HG03025 (cell line): ENCODE data around the gene TMEM131L.

Experiments used
- ATAC-seq: cut with Tn5 transposase; IDR thresholded peaks from one replicate; pipeline ENCODE4 v1.9.1; 2021; ENCODE audit warnings: mild to moderate bottlenecking, moderate library complexity; ENCODE audit not compliant: unreplicated experiment, low FRiP score

TMEM131L gene

DNA sequence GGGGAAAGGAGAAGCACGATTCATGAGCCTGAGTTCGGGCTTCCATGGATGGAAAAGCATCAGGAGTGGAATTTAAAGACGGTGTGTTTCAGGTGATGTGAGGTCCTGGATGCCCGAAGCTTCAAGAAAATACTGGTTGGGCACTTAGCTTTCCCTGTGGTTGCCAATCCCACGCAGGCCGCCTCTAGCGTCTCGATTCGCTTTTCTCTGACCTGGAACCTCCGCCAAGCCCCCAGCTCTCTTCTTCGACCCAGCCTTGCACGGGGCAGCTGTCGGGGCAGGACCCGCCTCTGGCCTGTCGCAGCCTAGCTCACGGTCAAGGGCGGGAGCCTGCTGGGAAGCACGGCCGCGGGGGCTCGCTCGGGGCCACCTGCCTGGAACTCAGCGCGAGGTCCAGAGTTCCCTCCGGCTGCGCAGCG lies 217.6 kb downstream of the TMEM131L start:
- ATAC-seq: no peak

DNA sequence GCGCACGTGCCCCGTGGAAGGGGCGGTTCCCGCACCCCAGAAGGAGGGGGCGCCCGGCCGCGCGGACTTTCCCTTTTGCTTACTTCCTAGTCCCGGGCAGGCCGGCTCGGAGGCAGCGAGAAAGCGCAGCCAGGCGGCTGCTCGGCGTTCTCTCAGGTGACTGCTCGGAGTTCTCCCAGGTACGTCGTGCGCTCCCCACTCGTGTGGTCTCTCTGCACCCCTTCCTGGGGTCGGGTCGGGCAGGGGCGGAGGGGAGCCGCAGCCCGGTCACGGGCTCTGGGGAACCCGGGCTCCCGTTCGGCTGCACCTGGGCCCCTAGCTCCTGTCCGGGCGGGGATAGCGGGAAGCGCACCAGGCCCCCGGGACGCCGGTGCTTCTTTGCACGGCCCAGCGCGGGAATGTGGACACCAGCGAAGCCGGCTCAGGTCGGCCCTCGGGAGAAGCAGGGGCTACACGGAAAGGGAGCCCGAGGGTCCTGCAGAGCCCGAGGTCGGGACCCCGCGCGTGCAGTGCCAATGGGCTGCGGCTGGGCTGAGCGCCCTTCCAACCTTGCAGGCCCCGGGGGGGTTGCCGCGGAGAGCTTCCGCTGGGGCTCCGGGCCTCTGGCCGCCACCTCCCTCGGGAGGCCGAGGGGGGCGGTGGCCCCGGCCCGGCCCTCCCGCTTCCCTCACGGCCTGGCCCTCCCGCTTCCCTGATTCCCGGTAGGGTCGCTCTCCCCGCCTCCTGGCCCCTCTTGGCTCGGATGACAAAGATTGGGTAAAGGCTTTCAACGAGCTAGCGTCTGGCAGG lies 218.2 kb downstream of the TMEM131L start, which contains the start of gene TLR2:
TLR2 (plus strand) TSS at position 99 of the 789 bp plus-strand sequence. CDS start 18,628 bp downstream, outside the sequence.
- no peak for ATAC-seq

DNA sequence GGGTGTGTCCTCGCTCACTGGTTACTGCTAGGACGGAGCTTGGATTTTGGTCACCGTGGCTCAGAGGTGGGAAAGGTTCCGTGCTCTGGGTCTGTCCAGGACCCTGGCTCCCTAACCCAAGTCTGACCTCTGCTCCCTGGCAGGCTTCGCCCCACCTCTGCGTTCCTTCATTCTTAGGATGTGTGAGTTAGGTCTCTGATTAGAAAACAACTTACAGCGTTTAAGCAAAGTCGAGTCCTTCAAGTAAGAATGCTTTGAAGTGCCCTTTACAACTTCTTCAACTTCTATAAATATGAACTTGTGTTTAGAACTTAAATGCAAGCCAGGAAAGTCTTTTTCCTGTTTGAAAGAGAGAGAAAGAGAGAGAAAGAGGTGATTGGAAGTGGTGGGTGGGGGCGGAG lies 218.8 kb downstream of the TMEM131L start:
- no peak for ATAC-seq
